ENCODE data around the gene TRIM54. TPM values are rescaled to one million over a fixed set of nuclear protein-coding genes. Genes with fewer than 3 reads are reported as not detected.

The TRIM54 gene
- total and polyA plus RNA-seq, 2 of the 4 experiments (the other 2 are of a cell fraction), result 0.15 TPM; not detected in 1

- ChIA-PET CTCF (no interaction called here), POLR2A (ENCODE audit: unreplicated experiment) (no interaction called here)
- peak within 1 kb of the TSS; percentile 93 to 99 for H4K8ac ChIP-seq (ENCODE audit: low read depth in 2 of 2, low read length in 2 of 2)
- peak within 1 kb of the TSS; percentile 97 for H3K4ac ChIP-seq (ENCODE audit: low read depth, low read length)
- TSS peak; percentile 98 for BruUV-seq (replicated peaks)
- dilution Hi-C loops (cut with HindIII; ENCODE audit: low sequenced_read_pairs, unreplicated experiment) (no loop called here), intact Hi-C loops (cut with micrococcal nuclease) (loop anchor here (5.0 kb wide), 1 partner anchor 34 kb away; the partner anchor contains the start of gene GTF3C2), in situ Hi-C loops (cut with MboI; ENCODE audit: low sequenced_read_pairs) (no loop called here)
- H3K18ac ChIP-seq (ENCODE audit: low read depth, low read length), result peak within 1 kb of the TSS; percentile 60
- no peaks in the 10 kb centered on the region for H4K20me1 ChIP-seq (ENCODE audit: insufficient read depth, low read length)
- peak within 1 kb of the TSS; percentile 63 for H3K4me3 ChIP-seq (ENCODE audit: insufficient read depth, low read depth, low read length)
- ATAC-seq (ENCODE audit: low read depth) (peak; percentile 80), DNase-seq (peak; percentile 91)
- H3K23ac ChIP-seq (ENCODE audit: low read depth, low read length), result peak within 1 kb of the TSS; percentile 97
- 0% methylated on average over 10 of the region's 39 CpGs; no CpG with 5 or more reads in 1 of the 2 experiments for WGBS, 2 experiments (ENCODE audit: extremely low coverage in 2 of 2, insufficient read length in 1 of 2)
- no peaks in the 10 kb centered on the region for H3K9me3 ChIP-seq (ENCODE audit: control insufficient read depth, insufficient read depth, low read length)
- peak within 1 kb of the TSS; percentile 98 for H2AK9ac ChIP-seq (replicated peaks; ENCODE audit: low read depth, low read length, poor library complexity)
- peak within 1 kb of the TSS; percentile 92 for H2AFZ ChIP-seq (replicated peaks; ENCODE audit: low read length, poor library complexity)
- H4K91ac ChIP-seq (ENCODE audit: insufficient read depth, low read depth, low read length), result peak within 1 kb of the TSS; percentile 89
- peak within 1 kb of the TSS; percentile 57; the same call in 2 of the 3 replicates for H2BK15ac ChIP-seq (ENCODE audit: low read depth, low read length)
- no peaks in the 10 kb centered on the region for H3K27me3 ChIP-seq (ENCODE audit: control insufficient read depth, insufficient read depth, low read length)
- H2AK5ac ChIP-seq (ENCODE audit: low read depth, low read length), result peak within 1 kb of the TSS; percentile 95
- H3K9ac ChIP-seq (ENCODE audit: low read depth, low read length), result peak within 1 kb of the TSS; percentile 97
- peaks cover 14% of the 10 kb centered on the region for H3K36me3 ChIP-seq (ENCODE audit: control insufficient read depth, insufficient read depth, low read length)
- H3K4me1 ChIP-seq (ENCODE audit: control insufficient read depth, insufficient read depth, low read length), result peaks cover 7% of the 10 kb centered on the region
- H4K5ac ChIP-seq (ENCODE audit: low read depth, low read length), result peak within 1 kb of the TSS; percentile 91
- peaks cover 22 to 44% of the 10 kb centered on the region in 2 experiments; a peak in 3 of 4 replicates for H3K79me1 ChIP-seq (ENCODE audit: low read depth in 1 of 2, low read length in 2 of 2)
- peaks cover 11% of the 10 kb centered on the region; the same call in 1 of the 2 replicates for H3K9me1 ChIP-seq (ENCODE audit: insufficient read depth, low read length)
- H3K56ac ChIP-seq (ENCODE audit: extremely low read depth, insufficient read depth, low read length), result peak within 1 kb of the TSS; percentile 97
- TF ChIP-seq CHD1 (IDR thresholded peaks at IDR 0.05; ENCODE audit: low read depth, low read length) (0 out of 2 replicates have a peak, but pooled peaks have one; percentile 79), MAZ (IDR thresholded peaks at IDR 0.05; ENCODE audit: borderline replicate concordance, low read depth, low read length) (no peak; the same call in 1 of the 2 replicates), MXI1 (IDR thresholded peaks at IDR 0.05; ENCODE audit: borderline replicate concordance, low read depth, low read length) (peak; percentile 73; the same call in 1 of the 2 replicates), BHLHE40 (IDR thresholded peaks at IDR 0.05; ENCODE audit: low read depth, low read length) (peak; percentile 91), RCOR1 (IDR thresholded peaks at IDR 0.05; ENCODE audit: insufficient replicate concordance, low read length) (no peak), USF2 (IDR thresholded peaks at IDR 0.05; ENCODE audit: low read depth, low read length) (peak; percentile 97), CEBPB (IDR thresholded peaks at IDR 0.05; ENCODE audit: low read depth, low read length) (peak; percentile 53; the same call in 1 of the 2 replicates), POLR2A (IDR thresholded peaks at IDR 0.05; ENCODE audit: low read depth, low read length) (peak; percentile 92), RFX5 (IDR thresholded peaks at IDR 0.05; ENCODE audit: low read depth, low read length) (no peak), CTCF (conservative IDR thresholded peaks at IDR 0.05; ENCODE audit: low read depth, low read length) (no peak)
- peak within 1 kb of the TSS; percentile 58 for H2BK120ac ChIP-seq (ENCODE audit: low read depth, low read length)
- H2BK20ac ChIP-seq (ENCODE audit: low read depth, low read length), result peak within 1 kb of the TSS; percentile 56; the same call in 1 of the 2 replicates
- peak within 1 kb of the TSS; percentile 97 for H3K27ac ChIP-seq (ENCODE audit: insufficient read depth, low read length)
- peak within 1 kb of the TSS; percentile 95 for H3K4me2 ChIP-seq (ENCODE audit: low read depth, low read length)
- H2BK5ac ChIP-seq (ENCODE audit: low read depth, low read length, poor library complexity, severe bottlenecking), result peak within 1 kb of the TSS; percentile 88
- peak within 1 kb of the TSS; percentile 99 for H3K14ac ChIP-seq (replicated peaks; ENCODE audit: low read depth, low read length)
Observed at GRCh38 chr2:27322766-27323595, 40.8 kb downstream of the TRIM54 start, which contains the start of gene MPV17. Gene MPV17 (minus strand): TSS chr2:27323097. CDS start chr2:27322517, 580 bp downstream.

Measured in IMR-90 (cell line).